Measurements from ENCODE around the gene KRT36.

GRCh38 chr17:41533613-41534012, 43.9 kb upstream of the KRT36 start:
- TF ChIP-seq ZBTB4 (CRISPR knock-in tag; IDR thresholded peaks at IDR 0.05): no peak
- no peak for TF ChIP-seq CTCF (IDR thresholded peaks at IDR 0.05 in 2 of 3, conservative IDR thresholded peaks at IDR 0.05 in 1 of 3; ENCODE audit: control insufficient read depth in 2 of 3, extremely low read depth in 1 of 3, insufficient read depth in 1 of 3, low read depth in 3 of 3, low read length in 3 of 3)
- no peak for TF ChIP-seq POLR2AphosphoS5 (IDR thresholded peaks at IDR 0.05; ENCODE audit: low read length)
- TF ChIP-seq ZBTB33 (IDR thresholded peaks at IDR 0.05): no peak
- TF ChIP-seq USF2 (IDR thresholded peaks at IDR 0.05; ENCODE audit: borderline replicate concordance, low read depth, low read length): no peak
- TF ChIP-seq TARDBP (IDR thresholded peaks at IDR 0.05; ENCODE audit: borderline replicate concordance): no peak
- TF ChIP-seq TCF7 (IDR thresholded peaks at IDR 0.05; ENCODE audit: borderline replicate concordance): no peak
- TF ChIP-seq TAF1 (IDR thresholded peaks at IDR 0.05; ENCODE audit: borderline replicate concordance, low read depth, low read length): no peak
- TF ChIP-seq EGR1 (IDR thresholded peaks at IDR 0.05; ENCODE audit: borderline replicate concordance in 1 of 2, low read depth in 2 of 2, low read length in 2 of 2): no peak
- no peak for TF ChIP-seq CEBPZ (IDR thresholded peaks at IDR 0.05; ENCODE audit: low read depth, low read length)
- TF ChIP-seq YY1 (IDR thresholded peaks at IDR 0.05; ENCODE audit: low read depth, low read length): no peak
- no peak for TF ChIP-seq POLR2A (IDR thresholded peaks at IDR 0.05; ENCODE audit: low read depth, low read length)
- TF ChIP-seq POU2F2 (IDR thresholded peaks at IDR 0.05; ENCODE audit: borderline replicate concordance, low read depth, low read length): no peak
